Natural killer cell (primary cell): ENCODE measurements around the gene TBC1D2B. TPM values are rescaled to one million over a fixed set of nuclear protein-coding genes. Genes with fewer than 3 reads are reported as not detected.

ENCODE experiments used
- ATAC-seq, 3 donors: fragments of 150-1000 bp in 2 of 3; fragments of 200-7000 bp in 1 of 3; cut with Tn5 transposase; 1 replicate in 1 of 3; 2 replicates in 2 of 3; pipeline ENCODE4 v1.10.0; 2021; ENCODE audit warnings: mild to moderate bottlenecking in 2 of 3, moderate library complexity in 2 of 3
- DNase-seq, 2 donors: peaks; one replicate each; pipeline versions ENCODE4 v3.0.0 to v3.0.0-alpha.2; 2013 to 2021; ENCODE audit warnings: mixed read lengths in 1 of 2
- H3K27ac ChIP-seq: one replicate; pipeline ENCODE4 v1.5.1; 2013; ENCODE audit warnings: mild to moderate bottlenecking, low read length
- H3K27me3 ChIP-seq: one replicate; pipeline ENCODE4 v1.6.1; 2013; ENCODE audit warnings: low read length; ENCODE audit not compliant: control insufficient read depth, insufficient read depth
- H3K36me3 ChIP-seq: one replicate; pipeline ENCODE4 v1.6.1; 2013; ENCODE audit warnings: low read length; ENCODE audit not compliant: control insufficient read depth, insufficient read depth
- H3K4me1 ChIP-seq: one replicate; pipeline ENCODE4 v1.6.1; 2013; ENCODE audit warnings: low read length; ENCODE audit not compliant: control insufficient read depth, insufficient read depth
- H3K4me3 ChIP-seq: one replicate; pipeline ENCODE4 v1.5.1; 2013; ENCODE audit warnings: low read length
- H3K9me3 ChIP-seq: one replicate; pipeline ENCODE4 v1.6.1; 2013; ENCODE audit warnings: low read length; ENCODE audit not compliant: control insufficient read depth, insufficient read depth
- H3K27ac Mint-ChIP-seq, 2 donors: one replicate each; pipeline ENCODE4 v1.8.0; 2022; ENCODE audit warnings: mild to moderate bottlenecking in 2 of 2, mixed read lengths in 2 of 2, moderate library complexity in 1 of 2
- H3K27me3 Mint-ChIP-seq, 2 donors: one replicate each; pipeline ENCODE4 v1.8.0; 2022; ENCODE audit warnings: low read depth in 2 of 2, mixed read lengths in 2 of 2
- H3K36me3 Mint-ChIP-seq: one replicate; pipeline ENCODE4 v1.8.0; 2022; ENCODE audit warnings: mixed read lengths
- H3K4me1 Mint-ChIP-seq, 2 donors: one replicate each; pipeline ENCODE4 v1.8.0; 2022; ENCODE audit warnings: mixed read lengths in 2 of 2
- H3K4me3 Mint-ChIP-seq: one replicate; pipeline ENCODE4 v1.8.0; 2022; ENCODE audit warnings: mild to moderate bottlenecking, moderate library complexity, mixed read lengths
- H3K9me3 Mint-ChIP-seq, 2 donors: one replicate each; pipeline ENCODE4 v1.8.0; 2022; ENCODE audit warnings: mixed read lengths in 2 of 2
- WGBS: methylation state at CpG from one replicate; pipeline ENCODE4 v1.1.7; 2013; ENCODE audit warnings: missing lambda C conversion rate; ENCODE audit not compliant: insufficient coverage; 5-methylcytosine and 5-hydroxymethylcytosine counted together
- intact Hi-C: fragments of 100-400 bp; cut with micrococcal nuclease; formaldehyde crosslinking; loops from one replicate; pipeline ENCODE4 v1.14.2; 2022
- total RNA-seq, 4 donors: library from RNA; stranded (reverse); fragments of 120-200 nt in 1 of 4; gene quantifications; one replicate each; pipeline versions ENCODE4 v1.2.3 to v1.2.4, GENCODE V29; 2013 to 2022
- TF ChIP-seq, protein P1 (sequence below): fragments of 200-600 bp; IDR thresholded peaks from one replicate; pipeline ENCODE4 v1.8.0; 2022; ENCODE audit warnings: antibody characterized with exemption

TBC1D2B gene
- total RNA-seq, 3 donors from 2014 or later (not counting 1 experiment from before 2014, with no cell fraction given), result 54.0 to 83.5 (median 56.7) TPM

DNA sequence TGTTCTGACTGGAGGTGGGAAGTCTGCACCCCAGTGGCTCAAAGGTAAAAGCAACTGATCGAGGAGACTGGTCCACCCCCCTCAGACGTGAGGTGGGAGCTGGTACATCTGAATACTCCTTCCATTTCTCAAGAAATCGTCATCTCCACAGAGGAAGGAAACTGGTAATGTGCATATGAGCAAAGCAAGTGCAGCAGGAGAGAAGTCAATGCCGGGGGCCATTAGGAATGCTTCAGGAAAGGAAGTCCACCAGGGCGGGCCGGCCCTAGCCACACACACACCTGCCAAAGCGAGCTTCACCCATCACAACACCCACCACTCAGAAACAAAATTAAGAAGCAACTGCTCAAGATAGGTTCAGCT lies 8.5 kb downstream of the TBC1D2B start:
- ATAC-seq (peak; percentile 27 to 42 (median 34)), DNase-seq (no peak)
- TF ChIP-seq, protein P1, sequence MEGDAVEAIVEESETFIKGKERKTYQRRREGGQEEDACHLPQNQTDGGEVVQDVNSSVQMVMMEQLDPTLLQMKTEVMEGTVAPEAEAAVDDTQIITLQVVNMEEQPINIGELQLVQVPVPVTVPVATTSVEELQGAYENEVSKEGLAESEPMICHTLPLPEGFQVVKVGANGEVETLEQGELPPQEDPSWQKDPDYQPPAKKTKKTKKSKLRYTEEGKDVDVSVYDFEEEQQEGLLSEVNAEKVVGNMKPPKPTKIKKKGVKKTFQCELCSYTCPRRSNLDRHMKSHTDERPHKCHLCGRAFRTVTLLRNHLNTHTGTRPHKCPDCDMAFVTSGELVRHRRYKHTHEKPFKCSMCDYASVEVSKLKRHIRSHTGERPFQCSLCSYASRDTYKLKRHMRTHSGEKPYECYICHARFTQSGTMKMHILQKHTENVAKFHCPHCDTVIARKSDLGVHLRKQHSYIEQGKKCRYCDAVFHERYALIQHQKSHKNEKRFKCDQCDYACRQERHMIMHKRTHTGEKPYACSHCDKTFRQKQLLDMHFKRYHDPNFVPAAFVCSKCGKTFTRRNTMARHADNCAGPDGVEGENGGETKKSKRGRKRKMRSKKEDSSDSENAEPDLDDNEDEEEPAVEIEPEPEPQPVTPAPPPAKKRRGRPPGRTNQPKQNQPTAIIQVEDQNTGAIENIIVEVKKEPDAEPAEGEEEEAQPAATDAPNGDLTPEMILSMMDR, result no peak
- Mint-ChIP-seq H3K4me3 (peak overlapping the region; percentile 80), H3K27ac (no peak overlapping the region), H3K36me3 (no peaks in the 10 kb centered on the region), H3K27me3 (no peaks in the 10 kb centered on the region), H3K9me3 (no peaks in the 10 kb centered on the region), H3K4me1 (peaks cover 8 to 13% of the 10 kb centered on the region in 2 donors)
- Histone ChIP-seq H3K4me1 (peaks cover 56% of the 10 kb centered on the region), H3K27ac (peak overlapping the region; percentile 70), H3K27me3 (no peaks in the 10 kb centered on the region), H3K9me3 (no peaks in the 10 kb centered on the region), H3K4me3 (no peak overlapping the region), H3K36me3 (no peaks in the 10 kb centered on the region)
- WGBS, result 14% methylated on average over 5 of the region's 7 CpGs
- intact Hi-C loops, result loop anchor here (2.0 to 5.0 kb wide), 2 partner anchors 33 to 34 kb away; no protein-coding TSS in a partner anchor

DNA sequence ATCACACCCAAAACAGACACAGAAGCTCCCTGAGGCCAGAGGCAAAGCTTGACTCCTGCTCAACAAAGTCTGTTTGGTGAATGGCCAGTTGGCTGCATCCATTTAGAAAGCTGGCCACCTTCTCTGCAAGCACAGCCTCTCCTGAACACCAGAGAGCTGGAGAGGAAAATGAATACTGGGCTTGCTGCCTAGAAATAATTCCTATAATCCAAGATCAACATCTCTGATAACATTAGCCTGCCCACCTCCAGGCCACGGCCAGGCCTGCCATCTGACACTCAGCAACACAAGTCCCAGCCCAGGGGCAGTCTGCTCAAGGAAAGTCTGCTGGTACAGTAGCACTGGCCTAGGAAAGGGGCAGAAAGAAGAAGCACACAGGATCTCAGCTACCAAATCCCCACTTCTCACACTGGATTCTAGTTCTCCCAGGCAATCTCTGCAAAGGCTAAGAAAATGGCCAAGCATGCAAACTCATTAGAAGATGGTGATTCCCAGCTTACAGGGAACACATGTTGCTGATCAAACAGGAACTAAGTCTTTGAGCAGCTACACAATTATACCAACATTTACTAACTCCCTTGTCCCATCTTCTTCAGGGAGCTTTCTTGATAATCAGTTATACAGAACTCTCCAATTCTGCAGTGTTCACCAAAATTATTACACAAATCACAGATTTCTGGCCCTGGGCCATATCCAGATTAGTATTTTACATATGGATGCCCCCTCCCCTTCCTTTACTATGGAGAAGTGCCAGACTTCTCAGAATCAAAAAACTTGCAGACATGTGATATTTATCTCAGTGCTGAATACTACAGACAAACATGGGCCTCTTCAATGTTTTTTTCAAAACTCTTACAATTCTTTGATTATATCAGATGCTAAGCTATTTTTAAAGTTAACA lies 9.9 kb downstream of the TBC1D2B start:
- no peaks in the 10 kb centered on the region for H3K36me3 ChIP-seq
- TF ChIP-seq, protein P1, result no peak
- H3K27ac Mint-ChIP-seq, result no peak overlapping the region
- no peaks in the 10 kb centered on the region for H3K27me3 Mint-ChIP-seq
- H3K27me3 ChIP-seq, result no peaks in the 10 kb centered on the region
- H3K27ac ChIP-seq, result peak overlapping the region; percentile 70
- H3K4me3 ChIP-seq, result no peak overlapping the region
- 80% methylated on average over 1 of the region's 1 CpG for WGBS
- peak overlapping the region; percentile 54 for H3K4me3 Mint-ChIP-seq
- DNase-seq, result no peak
- H3K9me3 ChIP-seq, result no peaks in the 10 kb centered on the region
- ATAC-seq, result no peak
- no peaks in the 10 kb centered on the region for H3K36me3 Mint-ChIP-seq
- no peaks in the 10 kb centered on the region for H3K9me3 Mint-ChIP-seq
- peaks cover 60% of the 10 kb centered on the region for H3K4me1 ChIP-seq
- peaks cover 11 to 16% of the 10 kb centered on the region in 2 donors for H3K4me1 Mint-ChIP-seq
- intact Hi-C loops, result loop anchor here (1.0 to 5.0 kb wide), 3 partner anchors 17 to 35 kb away; no protein-coding TSS in a partner anchor

DNA sequence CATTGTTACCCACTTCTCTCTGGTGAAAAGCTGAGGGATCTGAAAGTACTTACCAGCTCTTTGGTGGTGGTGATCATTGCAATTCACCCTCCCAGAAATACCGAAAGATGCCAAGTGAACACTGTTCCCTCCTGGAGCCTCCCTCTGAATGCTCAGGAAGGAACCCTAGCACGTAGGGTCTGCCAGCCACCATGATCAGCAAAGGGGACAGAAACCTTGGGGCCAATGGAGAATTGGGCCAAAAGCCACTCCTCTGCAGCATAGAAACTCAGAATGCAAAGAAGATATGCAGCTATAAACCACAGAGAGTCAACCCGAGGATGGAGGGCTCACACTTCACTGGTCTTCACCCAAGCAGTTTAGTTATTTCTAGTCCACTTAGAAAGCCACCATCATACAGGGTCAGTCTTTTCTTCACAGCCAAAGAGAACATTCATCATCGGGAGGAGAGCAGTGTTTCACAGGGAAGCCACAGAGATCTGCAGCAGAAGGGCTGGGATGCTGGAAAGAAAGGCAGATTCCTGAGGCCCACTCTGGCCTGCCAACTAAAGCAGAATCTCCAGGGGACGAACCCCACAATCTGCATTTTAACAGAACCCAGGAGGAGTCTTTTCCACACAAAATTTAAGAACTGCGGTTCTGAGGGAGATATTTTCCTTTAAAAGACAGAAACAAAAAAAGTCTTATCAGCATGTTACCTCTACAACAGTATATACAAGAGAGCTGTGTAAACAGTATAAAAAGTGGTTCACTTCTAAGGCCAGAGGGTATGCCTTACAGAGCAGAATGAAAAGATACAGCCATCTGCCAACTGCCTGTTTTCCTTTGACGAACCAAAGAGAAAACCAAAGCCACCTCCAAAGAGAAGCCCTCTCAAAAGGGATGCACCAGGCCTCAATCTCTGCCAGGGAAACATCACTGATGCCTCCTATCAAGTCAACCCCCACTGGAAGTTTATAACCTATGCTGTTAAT lies 11.3 kb downstream of the TBC1D2B start:
- H3K9me3 ChIP-seq, result no peaks in the 10 kb centered on the region
- peaks cover 64% of the 10 kb centered on the region for H3K4me1 ChIP-seq
- no peaks in the 10 kb centered on the region for H3K27me3 ChIP-seq
- Mint-ChIP-seq H3K4me3 (peak overlapping the region; percentile 47), H3K4me1 (peaks cover 14 to 15% of the 10 kb centered on the region in 2 donors), H3K27me3 (no peaks in the 10 kb centered on the region), H3K27ac (no peak overlapping the region), H3K9me3 (no peaks in the 10 kb centered on the region), H3K36me3 (no peaks in the 10 kb centered on the region)
- intact Hi-C loops, result loop anchor here (5.0 kb wide), 1 partner anchor 36 kb away; no protein-coding TSS in a partner anchor
- DNase-seq, result no peak
- no peak overlapping the region for H3K4me3 ChIP-seq
- H3K27ac ChIP-seq, result peak overlapping the region; percentile 40
- no peaks in the 10 kb centered on the region for H3K36me3 ChIP-seq
- no peak for ATAC-seq
- TF ChIP-seq, protein P1, result no peak
- 37% methylated on average over 6 of the region's 7 CpGs for WGBS
